ENCODE results near the gene GNPDA1. TPM values are rescaled to one million over a fixed set of nuclear protein-coding genes. Genes with fewer than 3 reads are reported as not detected.

GNPDA1 gene
- total and polyA plus RNA-seq, 2 of the 4 experiments (the other 2 are of a cell fraction): 23.1 to 60.6 TPM

DNA sequence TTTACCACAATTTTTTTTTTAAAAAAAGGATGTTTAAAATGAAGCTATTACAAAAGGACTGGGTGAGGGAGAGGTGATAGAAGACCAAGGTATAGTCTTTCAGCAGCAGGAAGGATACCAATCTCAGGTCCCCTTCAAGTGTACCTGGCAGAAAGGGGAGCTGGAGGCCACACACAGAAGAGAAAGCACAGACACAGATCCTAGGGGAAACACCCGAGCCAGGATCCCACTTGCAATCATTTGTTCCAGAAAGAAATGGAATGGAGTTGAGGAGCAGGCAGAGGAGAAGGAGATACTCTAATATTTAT lies 5.6 kb downstream of the GNPDA1 start:
- no peak overlapping the region for H3K4me2 ChIP-seq (ENCODE audit: low read depth, low read length)
- no peak overlapping the region for H3K9ac ChIP-seq (ENCODE audit: low read depth, low read length)
- H3K9me3 ChIP-seq (ENCODE audit: control insufficient read depth, insufficient read depth, low read length): no peaks in the 10 kb centered on the region
- no CpG with 5 or more reads among the region's 1 CpG for WGBS, 2 experiments (ENCODE audit: extremely low coverage in 2 of 2, insufficient read length in 1 of 2)
- no peak overlapping the region for H2AK9ac ChIP-seq (replicated peaks; ENCODE audit: low read depth, low read length, poor library complexity)
- no peak overlapping the region for H2BK5ac ChIP-seq (ENCODE audit: low read depth, low read length, poor library complexity, severe bottlenecking)
- dilution Hi-C loops (cut with HindIII; ENCODE audit: low sequenced_read_pairs, unreplicated experiment) (no loop called here), intact Hi-C loops (cut with micrococcal nuclease) (no loop called here), in situ Hi-C loops (cut with MboI; ENCODE audit: low sequenced_read_pairs) (no loop called here)
- no peak overlapping the region for H3K18ac ChIP-seq (ENCODE audit: low read depth, low read length)
- H3K79me1 ChIP-seq (ENCODE audit: low read depth in 1 of 2, low read length in 2 of 2): peaks cover 2 to 7% of the 10 kb centered on the region in 2 experiments
- H3K4me1 ChIP-seq (ENCODE audit: control insufficient read depth, insufficient read depth, low read length): peaks cover 2% of the 10 kb centered on the region
- H2BK20ac ChIP-seq (ENCODE audit: low read depth, low read length): no peak overlapping the region
- H2BK120ac ChIP-seq (ENCODE audit: low read depth, low read length): no peak overlapping the region
- no peaks in the 10 kb centered on the region for H3K27me3 ChIP-seq (ENCODE audit: control insufficient read depth, insufficient read depth, low read length)
- H2BK15ac ChIP-seq (ENCODE audit: low read depth, low read length): no peak overlapping the region
- CTCF ChIA-PET: no interaction called here
- POLR2A ChIA-PET (ENCODE audit: unreplicated experiment): no interaction called here
- H4K91ac ChIP-seq (ENCODE audit: insufficient read depth, low read depth, low read length): no peak overlapping the region
- no peak overlapping the region for H3K4me3 ChIP-seq (ENCODE audit: insufficient read depth, low read depth, low read length)
- H2AFZ ChIP-seq (replicated peaks; ENCODE audit: low read length, poor library complexity): no peak overlapping the region
- H3K14ac ChIP-seq (replicated peaks; ENCODE audit: low read depth, low read length): no peak overlapping the region
- no peak overlapping the region for H4K8ac ChIP-seq (ENCODE audit: low read depth in 2 of 2, low read length in 2 of 2)
- H3K36me3 ChIP-seq (ENCODE audit: control insufficient read depth, insufficient read depth, low read length): peaks cover 44% of the 10 kb centered on the region
- DNase-seq (no peak), ATAC-seq (ENCODE audit: low read depth) (no peak)
- no peak overlapping the region for H4K5ac ChIP-seq (ENCODE audit: low read depth, low read length)
- no peaks in the 10 kb centered on the region; the same call in 1 of the 2 replicates for H4K20me1 ChIP-seq (ENCODE audit: insufficient read depth, low read length)
- peaks cover 17% of the 10 kb centered on the region; the same call in 1 of the 2 replicates for H3K9me1 ChIP-seq (ENCODE audit: insufficient read depth, low read length)
- H2AK5ac ChIP-seq (ENCODE audit: low read depth, low read length): no peak overlapping the region
- no peak overlapping the region for H3K27ac ChIP-seq (ENCODE audit: insufficient read depth, low read length)
- no peak overlapping the region for H3K56ac ChIP-seq (ENCODE audit: extremely low read depth, insufficient read depth, low read length)
- H3K23ac ChIP-seq (ENCODE audit: low read depth, low read length): no peak overlapping the region
- H3K4ac ChIP-seq (ENCODE audit: low read depth, low read length): no peak overlapping the region
- no TSS peak for BruUV-seq (replicated peaks)
- no peak for TF ChIP-seq RFX5 (IDR thresholded peaks at IDR 0.05; ENCODE audit: low read depth, low read length)
- no peak for TF ChIP-seq POLR2A (IDR thresholded peaks at IDR 0.05; ENCODE audit: low read depth, low read length)
- no peak for TF ChIP-seq FOS (IDR thresholded peaks at IDR 0.05; ENCODE audit: low read depth, low read length)
- no peak for TF ChIP-seq NFE2L2 (IDR thresholded peaks at IDR 0.05; ENCODE audit: low read depth, low read length)
- TF ChIP-seq RCOR1 (IDR thresholded peaks at IDR 0.05; ENCODE audit: insufficient replicate concordance, low read length): no peak
- TF ChIP-seq CHD1 (IDR thresholded peaks at IDR 0.05; ENCODE audit: low read depth, low read length): no peak
- TF ChIP-seq MXI1 (IDR thresholded peaks at IDR 0.05; ENCODE audit: borderline replicate concordance, low read depth, low read length): no peak
- TF ChIP-seq, protein P1, sequence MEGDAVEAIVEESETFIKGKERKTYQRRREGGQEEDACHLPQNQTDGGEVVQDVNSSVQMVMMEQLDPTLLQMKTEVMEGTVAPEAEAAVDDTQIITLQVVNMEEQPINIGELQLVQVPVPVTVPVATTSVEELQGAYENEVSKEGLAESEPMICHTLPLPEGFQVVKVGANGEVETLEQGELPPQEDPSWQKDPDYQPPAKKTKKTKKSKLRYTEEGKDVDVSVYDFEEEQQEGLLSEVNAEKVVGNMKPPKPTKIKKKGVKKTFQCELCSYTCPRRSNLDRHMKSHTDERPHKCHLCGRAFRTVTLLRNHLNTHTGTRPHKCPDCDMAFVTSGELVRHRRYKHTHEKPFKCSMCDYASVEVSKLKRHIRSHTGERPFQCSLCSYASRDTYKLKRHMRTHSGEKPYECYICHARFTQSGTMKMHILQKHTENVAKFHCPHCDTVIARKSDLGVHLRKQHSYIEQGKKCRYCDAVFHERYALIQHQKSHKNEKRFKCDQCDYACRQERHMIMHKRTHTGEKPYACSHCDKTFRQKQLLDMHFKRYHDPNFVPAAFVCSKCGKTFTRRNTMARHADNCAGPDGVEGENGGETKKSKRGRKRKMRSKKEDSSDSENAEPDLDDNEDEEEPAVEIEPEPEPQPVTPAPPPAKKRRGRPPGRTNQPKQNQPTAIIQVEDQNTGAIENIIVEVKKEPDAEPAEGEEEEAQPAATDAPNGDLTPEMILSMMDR (conservative IDR thresholded peaks at IDR 0.05; ENCODE audit: low read depth, low read length): no peak
- no peak for TF ChIP-seq CEBPB (IDR thresholded peaks at IDR 0.05; ENCODE audit: low read depth, low read length)
- no peak for TF ChIP-seq BHLHE40 (IDR thresholded peaks at IDR 0.05; ENCODE audit: low read depth, low read length)
- TF ChIP-seq MAZ (IDR thresholded peaks at IDR 0.05; ENCODE audit: borderline replicate concordance, low read depth, low read length): no peak
- TF ChIP-seq, protein P2, sequence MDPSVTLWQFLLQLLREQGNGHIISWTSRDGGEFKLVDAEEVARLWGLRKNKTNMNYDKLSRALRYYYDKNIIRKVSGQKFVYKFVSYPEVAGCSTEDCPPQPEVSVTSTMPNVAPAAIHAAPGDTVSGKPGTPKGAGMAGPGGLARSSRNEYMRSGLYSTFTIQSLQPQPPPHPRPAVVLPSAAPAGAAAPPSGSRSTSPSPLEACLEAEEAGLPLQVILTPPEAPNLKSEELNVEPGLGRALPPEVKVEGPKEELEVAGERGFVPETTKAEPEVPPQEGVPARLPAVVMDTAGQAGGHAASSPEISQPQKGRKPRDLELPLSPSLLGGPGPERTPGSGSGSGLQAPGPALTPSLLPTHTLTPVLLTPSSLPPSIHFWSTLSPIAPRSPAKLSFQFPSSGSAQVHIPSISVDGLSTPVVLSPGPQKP (IDR thresholded peaks at IDR 0.05; ENCODE audit: borderline replicate concordance, low read depth, low read length): no peak
- no peak for TF ChIP-seq SMC3 (IDR thresholded peaks at IDR 0.05; ENCODE audit: low read depth, low read length)
- TF ChIP-seq, protein P3, sequence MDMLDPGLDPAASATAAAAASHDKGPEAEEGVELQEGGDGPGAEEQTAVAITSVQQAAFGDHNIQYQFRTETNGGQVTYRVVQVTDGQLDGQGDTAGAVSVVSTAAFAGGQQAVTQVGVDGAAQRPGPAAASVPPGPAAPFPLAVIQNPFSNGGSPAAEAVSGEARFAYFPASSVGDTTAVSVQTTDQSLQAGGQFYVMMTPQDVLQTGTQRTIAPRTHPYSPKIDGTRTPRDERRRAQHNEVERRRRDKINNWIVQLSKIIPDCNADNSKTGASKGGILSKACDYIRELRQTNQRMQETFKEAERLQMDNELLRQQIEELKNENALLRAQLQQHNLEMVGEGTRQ (IDR thresholded peaks at IDR 0.05; ENCODE audit: low read depth, low read length): no peak
